ENCODE measurements around the gene IQGAP2.

The IQGAP2 gene

GRCh38 chr5:76446776-76447175 lies 43.7 kb downstream of the IQGAP2 start:
- no peak for DNase-seq
- H3K27me3 ChIP-seq (replicated peaks), result no peaks in the 10 kb centered on the region
- in situ Hi-C loops (cut with HindIII; ENCODE audit: low pct_ligation_motif_present, low sequenced_read_pairs), result no loop called here
- no peaks in the 10 kb centered on the region for H3K36me3 ChIP-seq (replicated peaks)
- no peak for TF ChIP-seq CTCF (IDR thresholded peaks at IDR 0.05; ENCODE audit: low read depth, low read length, missing control alignments)
- H3K4me3 ChIP-seq (ENCODE audit: low read depth, low read length), result no peak overlapping the region
- no peak overlapping the region for H3K27ac ChIP-seq

- H3K27ac ChIP-seq, result no peak overlapping the region
- H3K36me3 ChIP-seq (replicated peaks), result no peaks in the 10 kb centered on the region
- H3K27me3 ChIP-seq (replicated peaks), result no peaks in the 10 kb centered on the region
- no peak for DNase-seq
- in situ Hi-C loops (cut with HindIII; ENCODE audit: low pct_ligation_motif_present, low sequenced_read_pairs), result no loop called here
- no peak for TF ChIP-seq CTCF (IDR thresholded peaks at IDR 0.05; ENCODE audit: low read depth, low read length, missing control alignments)
- no peak overlapping the region for H3K4me3 ChIP-seq (ENCODE audit: low read depth, low read length)
Measured at GRCh38 chr5:76449606-76450005, 46.5 kb downstream of the IQGAP2 start.

GRCh38 chr5:76450054-76450453 lies 47.0 kb downstream of the IQGAP2 start:
- H3K27me3 ChIP-seq (replicated peaks), result no peaks in the 10 kb centered on the region
- in situ Hi-C loops (cut with HindIII; ENCODE audit: low pct_ligation_motif_present, low sequenced_read_pairs), result no loop called here
- no peak overlapping the region for H3K4me3 ChIP-seq (ENCODE audit: low read depth, low read length)
- DNase-seq, result no peak
- TF ChIP-seq CTCF (IDR thresholded peaks at IDR 0.05; ENCODE audit: low read depth, low read length, missing control alignments), result no peak
- no peaks in the 10 kb centered on the region for H3K36me3 ChIP-seq (replicated peaks)
- no peak overlapping the region for H3K27ac ChIP-seq

- in situ Hi-C loops (cut with HindIII; ENCODE audit: low pct_ligation_motif_present, low sequenced_read_pairs), result no loop called here
- H3K27ac ChIP-seq, result no peak overlapping the region
- DNase-seq, result no peak
- no peak for TF ChIP-seq CTCF (IDR thresholded peaks at IDR 0.05; ENCODE audit: low read depth, low read length, missing control alignments)
- no peak overlapping the region for H3K4me3 ChIP-seq (ENCODE audit: low read depth, low read length)
- no peaks in the 10 kb centered on the region for H3K36me3 ChIP-seq (replicated peaks)
- no peaks in the 10 kb centered on the region for H3K27me3 ChIP-seq (replicated peaks)
Measured at GRCh38 chr5:76451031-76451701, 48.1 kb downstream of the IQGAP2 start.

- no peak overlapping the region for H3K27ac ChIP-seq
- no peak for DNase-seq
- in situ Hi-C loops (cut with HindIII; ENCODE audit: low pct_ligation_motif_present, low sequenced_read_pairs), result no loop called here
- no peak overlapping the region for H3K4me3 ChIP-seq (ENCODE audit: low read depth, low read length)
- no peaks in the 10 kb centered on the region for H3K27me3 ChIP-seq (replicated peaks)
- TF ChIP-seq CTCF (IDR thresholded peaks at IDR 0.05; ENCODE audit: low read depth, low read length, missing control alignments), result no peak
- no peaks in the 10 kb centered on the region for H3K36me3 ChIP-seq (replicated peaks)
Measured at GRCh38 chr5:76455531-76456133, 52.5 kb downstream of the IQGAP2 start.

- no peak for TF ChIP-seq CTCF (IDR thresholded peaks at IDR 0.05; ENCODE audit: low read depth, low read length, missing control alignments)
- in situ Hi-C loops (cut with HindIII; ENCODE audit: low pct_ligation_motif_present, low sequenced_read_pairs), result no loop called here
- H3K27ac ChIP-seq, result no peak overlapping the region
Measured at GRCh38 chr5:76456258-76456657, 53.2 kb downstream of the IQGAP2 start.

More at GRCh38 chr5:76456258-76456657, 53.2 kb downstream of the IQGAP2 start:
- no peak for DNase-seq
- Histone ChIP-seq H3K4me3 (ENCODE audit: low read depth, low read length) (no peak overlapping the region), H3K36me3 (replicated peaks) (no peaks in the 10 kb centered on the region), H3K27me3 (replicated peaks) (no peaks in the 10 kb centered on the region)

Data from brain microvascular endothelial cell (primary cell).